A673 (cell line): ENCODE results near the gene NDUFB3.

Experiments used
- CTCF ChIP-seq: fragments of 300-800, 200-600 bp; sonication (generic); conservative IDR thresholded peaks from 2 replicates; pipeline ENCODE4 v1.5.1; 2017; ENCODE audit warnings: low read depth, mild to moderate bottlenecking, antibody characterized with exemption, low read length, moderate library complexity, mixed read lengths
- EZH2 ChIP-seq: fragments of 200-600 bp; sonication (generic); IDR thresholded peaks from 2 replicates; pipeline ENCODE4 v1.6.1; 2017; ENCODE audit warnings: borderline replicate concordance, low read depth, mild to moderate bottlenecking, mixed read lengths, antibody characterized with exemption, low read length; ENCODE audit not compliant: poor library complexity, severe bottlenecking

GRCh38 chr2:201110615-201111014, 38.8 kb downstream of the NDUFB3 start:
- no peak for TF ChIP-seq CTCF
- no peak for TF ChIP-seq EZH2
